Measurements from ENCODE around the gene ALX3.
"Not testable (repeated sequence)": the region's sequence is repeated elsewhere in the genome, so short reads cannot be mapped to it uniquely, and the experiment has no call there.

Gene ALX3

GRCh38 chr1:110047463-110047862 is 23.0 kb downstream of the ALX3 start:
- no peak for DNase-seq (ENCODE audit: low read depth)

GRCh38 chr1:110043016-110043415 is 27.5 kb downstream of the ALX3 start:
- DNase-seq (ENCODE audit: low read depth), result no peak

- DNase-seq (ENCODE audit: low read depth), result no peak
Measured at GRCh38 chr1:110040548-110040947, 29.9 kb downstream of the ALX3 start.

GRCh38 chr1:110039641-110040040 is 30.8 kb downstream of the ALX3 start:
- no peak for DNase-seq (ENCODE audit: low read depth)

- DNase-seq (ENCODE audit: low read depth), result no peak
Measured at GRCh38 chr1:110038271-110038670, 32.2 kb downstream of the ALX3 start.

- DNase-seq (ENCODE audit: low read depth), result peak; percentile 39
Measured at GRCh38 chr1:110035236-110035752, 35.2 kb downstream of the ALX3 start.

- DNase-seq (ENCODE audit: low read depth), result peak; percentile 91
Measured at GRCh38 chr1:110034451-110035235, 35.8 kb downstream of the ALX3 start, which contains the start of gene STRIP1. STRIP1 (plus strand) TSS chr1:110034624; CDS start chr1:110034638, 14 bp downstream.

GRCh38 chr1:110034040-110034450 is 36.4 kb downstream of the ALX3 start:
- no peak for DNase-seq (ENCODE audit: low read depth)

GRCh38 chr1:110033421-110033820 is 37.1 kb downstream of the ALX3 start:
- DNase-seq (ENCODE audit: low read depth), result no peak

- DNase-seq (ENCODE audit: low read depth), result no peak
Measured at GRCh38 chr1:110032327-110032726, 38.1 kb downstream of the ALX3 start.

- not testable (repeated sequence) for DNase-seq (ENCODE audit: low read depth)
Measured at GRCh38 chr1:110030687-110031086, 39.8 kb downstream of the ALX3 start.

GRCh38 chr1:110024613-110025012 is 45.9 kb downstream of the ALX3 start:
- DNase-seq (ENCODE audit: low read depth), result no peak

GRCh38 chr1:110021285-110021684 is 49.2 kb downstream of the ALX3 start:
- DNase-seq (ENCODE audit: low read depth), result no peak

GRCh38 chr1:110019770-110020169 is 50.7 kb downstream of the ALX3 start:
- no peak for DNase-seq (ENCODE audit: low read depth)

GRCh38 chr1:110018396-110018795 is 52.1 kb downstream of the ALX3 start:
- no peak for DNase-seq (ENCODE audit: low read depth)

GRCh38 chr1:110017792-110018191 is 52.7 kb downstream of the ALX3 start:
- DNase-seq (ENCODE audit: low read depth), result no peak

GRCh38 chr1:110012100-110012780 is 58.2 kb downstream of the ALX3 start:
- DNase-seq (ENCODE audit: low read depth), result no peak

GRCh38 chr1:110011527-110012041 is 58.9 kb downstream of the ALX3 start:
- peak; percentile 23 for DNase-seq (ENCODE audit: low read depth)
